NT2/D1 (cell line): ENCODE results near the gene IL22RA1.

Experiments
- DNase-seq: peaks from one replicate; pipeline ENCODE4 v3.0.0-alpha.2; 2011; ENCODE audit warnings: low read depth, low spot score
- H3K27me3 ChIP-seq: 2 replicates; pipeline ENCODE4 v1.6.0; 2011; ENCODE audit warnings: mild to moderate bottlenecking; ENCODE audit not compliant: insufficient read length, insufficient read depth
- H3K36me3 ChIP-seq: 2 replicates; pipeline ENCODE4 v1.6.1; 2011; ENCODE audit warnings: mild to moderate bottlenecking, low read length, mixed read lengths; ENCODE audit not compliant: insufficient read depth, insufficient read length
- H3K4me1 ChIP-seq: 2 replicates; pipeline ENCODE4 v1.5.1; 2011; ENCODE audit not compliant: insufficient read depth, insufficient read length
- H3K4me3 ChIP-seq: 2 replicates; pipeline ENCODE4 v1.5.1; 2011; ENCODE audit warnings: low read depth; ENCODE audit not compliant: insufficient read length
- H3K9ac ChIP-seq: 2 replicates; pipeline ENCODE4 v1.6.0; 2011; ENCODE audit warnings: low read depth; ENCODE audit not compliant: insufficient read length
- H3K9me3 ChIP-seq: 2 replicates; pipeline ENCODE4 v1.5.1; 2011; ENCODE audit warnings: mild to moderate bottlenecking, low read length; ENCODE audit not compliant: insufficient read depth
- SUZ12 ChIP-seq: IDR thresholded peaks from 2 replicates; pipeline ENCODE4 v1.6.1; 2011; ENCODE audit not compliant: insufficient read length, insufficient read depth; ENCODE audit errors: extremely low read depth
- YY1 ChIP-seq: IDR thresholded peaks from 2 replicates; pipeline ENCODE4 v1.6.1; 2011; ENCODE audit not compliant: insufficient read length, insufficient read depth
- ZNF274 ChIP-seq: IDR thresholded peaks from 2 replicates; pipeline ENCODE4 v1.6.1; 2011; ENCODE audit warnings: mild to moderate bottlenecking, low read depth, low read length

Gene IL22RA1, protein sequence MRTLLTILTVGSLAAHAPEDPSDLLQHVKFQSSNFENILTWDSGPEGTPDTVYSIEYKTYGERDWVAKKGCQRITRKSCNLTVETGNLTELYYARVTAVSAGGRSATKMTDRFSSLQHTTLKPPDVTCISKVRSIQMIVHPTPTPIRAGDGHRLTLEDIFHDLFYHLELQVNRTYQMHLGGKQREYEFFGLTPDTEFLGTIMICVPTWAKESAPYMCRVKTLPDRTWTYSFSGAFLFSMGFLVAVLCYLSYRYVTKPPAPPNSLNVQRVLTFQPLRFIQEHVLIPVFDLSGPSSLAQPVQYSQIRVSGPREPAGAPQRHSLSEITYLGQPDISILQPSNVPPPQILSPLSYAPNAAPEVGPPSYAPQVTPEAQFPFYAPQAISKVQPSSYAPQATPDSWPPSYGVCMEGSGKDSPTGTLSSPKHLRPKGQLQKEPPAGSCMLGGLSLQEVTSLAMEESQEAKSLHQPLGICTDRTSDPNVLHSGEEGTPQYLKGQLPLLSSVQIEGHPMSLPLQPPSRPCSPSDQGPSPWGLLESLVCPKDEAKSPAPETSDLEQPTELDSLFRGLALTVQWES

DNA sequence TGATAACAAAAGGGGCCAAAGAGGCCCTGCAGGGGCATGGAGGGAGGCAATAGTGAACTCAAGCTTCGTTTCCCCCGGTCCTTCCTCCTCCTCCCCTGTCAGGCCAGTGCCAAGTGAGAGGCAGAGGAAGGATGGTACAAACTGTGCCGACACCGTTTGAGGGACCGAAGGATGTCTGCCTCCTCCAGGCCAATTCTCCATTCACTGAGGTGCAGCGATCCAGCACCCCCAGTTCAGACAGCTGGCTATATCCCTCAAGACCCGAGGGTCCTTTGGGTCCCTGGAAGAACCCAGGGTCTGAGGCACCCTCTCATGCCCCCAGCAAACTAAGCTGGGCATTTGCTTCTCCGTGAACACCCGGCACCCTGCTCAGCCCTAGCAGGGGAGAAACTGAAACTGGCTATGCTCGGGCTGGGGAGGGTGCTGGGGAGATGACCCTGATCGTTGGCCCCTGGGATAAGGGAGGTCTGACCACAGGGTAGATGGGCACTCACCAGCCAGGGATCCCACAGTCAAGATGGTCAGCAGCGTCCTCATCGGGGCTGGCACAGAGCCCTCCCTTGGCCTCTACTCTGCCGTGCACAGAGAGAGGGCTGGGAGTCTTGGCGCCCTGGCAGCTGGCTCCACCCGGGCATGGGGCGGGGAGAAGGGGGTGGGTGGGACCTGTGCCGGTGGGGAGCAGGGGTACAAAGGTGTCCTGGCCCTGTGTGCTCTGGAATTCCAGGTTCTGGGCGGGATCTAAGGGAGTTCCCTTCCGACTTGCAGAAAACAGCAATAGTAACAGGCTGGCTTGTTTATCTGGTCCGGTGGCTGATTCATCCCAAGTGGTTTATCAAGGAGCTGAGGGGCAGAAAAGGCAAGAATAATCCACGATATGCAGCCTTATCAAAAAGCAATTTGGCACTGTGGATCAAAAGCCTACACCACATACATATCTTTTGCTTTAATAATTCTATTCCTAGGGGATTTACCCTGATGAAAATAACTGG lies at the start of gene IL22RA1:
Gene IL22RA1, minus strand, starts transcription at position 595 of the 989 bp plus-strand sequence. Its CDS starts 58 bp downstream, at position 537.
- Histone ChIP-seq H3K4me1 (peaks cover 2% of the 10 kb centered on the region), H3K9me3 (no peaks in the 10 kb centered on the region; the same call in 1 of the 2 replicates), H3K9ac (no peak within 1 kb of the TSS), H3K36me3 (no peaks in the 10 kb centered on the region), H3K27me3 (no peaks in the 10 kb centered on the region), H3K4me3 (no peak within 1 kb of the TSS)
- DNase-seq, result no peak
- no peak for TF ChIP-seq YY1
- TF ChIP-seq ZNF274, result no peak
- TF ChIP-seq SUZ12, result no peak

DNA sequence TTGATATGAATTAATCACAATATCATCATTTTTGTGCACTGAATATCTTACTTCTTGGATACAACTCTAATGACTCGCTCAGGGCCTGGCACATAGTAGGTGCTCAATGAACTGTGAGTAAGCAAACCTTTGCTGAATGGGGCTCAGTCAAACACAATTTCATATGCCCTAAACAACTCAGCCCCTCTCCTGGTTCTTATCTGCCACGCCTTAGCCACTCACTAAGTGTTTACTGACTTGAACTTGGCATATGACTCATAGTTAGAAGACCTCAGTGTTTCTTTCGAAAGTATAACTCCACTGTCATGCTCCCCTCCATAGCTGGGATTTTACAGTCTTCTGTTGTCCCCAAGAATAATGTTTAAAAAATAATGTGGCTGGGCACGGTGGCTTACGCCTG lies 48.9 kb upstream of the IL22RA1 start:
- no peaks in the 10 kb centered on the region for H3K9me3 ChIP-seq
- peaks cover 3% of the 10 kb centered on the region for H3K4me1 ChIP-seq
- no peak overlapping the region for H3K4me3 ChIP-seq
- TF ChIP-seq SUZ12 (no peak), YY1 (no peak), ZNF274 (no peak)
- H3K36me3 ChIP-seq, result no peaks in the 10 kb centered on the region
- H3K27me3 ChIP-seq, result peaks cover 2% of the 10 kb centered on the region
- H3K9ac ChIP-seq, result no peak overlapping the region
- DNase-seq, result no peak

DNA sequence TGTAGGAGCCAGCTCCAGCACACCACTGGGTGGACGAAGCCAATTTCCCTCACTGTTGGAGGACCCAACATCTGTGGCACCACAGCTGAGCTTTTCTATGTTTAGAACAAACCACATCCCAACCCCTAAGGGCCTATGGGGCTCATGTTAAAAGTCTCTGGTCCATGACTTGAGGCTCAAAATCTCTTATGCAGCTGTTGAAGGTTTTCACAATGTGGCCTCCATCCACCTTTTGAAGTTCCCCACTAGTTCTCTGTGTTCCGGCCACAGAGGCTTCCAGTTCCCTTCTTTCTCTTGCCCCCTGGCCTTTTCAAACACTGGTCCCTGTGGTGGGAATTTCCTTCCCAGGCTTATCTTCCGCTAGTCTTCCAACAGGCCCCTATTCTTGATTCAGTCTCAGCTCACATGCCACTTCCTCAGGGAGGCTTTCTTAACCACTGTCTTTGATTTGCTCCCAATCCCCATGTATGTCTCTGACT lies 48.1 kb upstream of the IL22RA1 start:
- Histone ChIP-seq H3K27me3 (peaks cover 2% of the 10 kb centered on the region), H3K4me1 (peaks cover 4% of the 10 kb centered on the region), H3K9me3 (no peaks in the 10 kb centered on the region), H3K36me3 (no peaks in the 10 kb centered on the region), H3K4me3 (no peak overlapping the region), H3K9ac (no peak overlapping the region)
- TF ChIP-seq SUZ12 (no peak), ZNF274 (no peak), YY1 (no peak)
- DNase-seq, result no peak

DNA sequence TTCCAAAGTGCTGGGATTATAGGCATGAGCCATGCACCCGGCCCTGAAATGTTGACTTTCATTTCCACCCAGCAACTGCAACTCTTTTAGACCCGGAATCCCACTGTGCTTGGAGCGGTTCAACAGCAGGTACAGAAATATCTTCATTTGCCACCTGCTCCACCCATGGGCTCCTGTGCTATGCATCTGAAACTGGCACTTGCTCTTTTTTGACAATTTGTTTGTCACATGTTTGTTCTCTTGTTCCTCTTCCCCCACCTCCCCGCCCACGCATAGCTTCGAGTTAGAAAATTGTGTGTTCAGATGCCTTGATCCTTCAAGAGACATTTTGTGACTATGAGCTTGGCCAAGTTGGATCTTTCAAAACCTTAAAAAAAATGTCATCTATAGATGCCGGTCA lies 46.6 kb upstream of the IL22RA1 start:
- TF ChIP-seq ZNF274, result no peak
- TF ChIP-seq SUZ12, result no peak
- TF ChIP-seq YY1, result no peak
- Histone ChIP-seq H3K4me1 (peaks cover 12% of the 10 kb centered on the region), H3K4me3 (no peak overlapping the region), H3K27me3 (peaks cover 2% of the 10 kb centered on the region), H3K9me3 (no peaks in the 10 kb centered on the region), H3K36me3 (no peaks in the 10 kb centered on the region), H3K9ac (no peak overlapping the region)
- DNase-seq, result no peak

DNA sequence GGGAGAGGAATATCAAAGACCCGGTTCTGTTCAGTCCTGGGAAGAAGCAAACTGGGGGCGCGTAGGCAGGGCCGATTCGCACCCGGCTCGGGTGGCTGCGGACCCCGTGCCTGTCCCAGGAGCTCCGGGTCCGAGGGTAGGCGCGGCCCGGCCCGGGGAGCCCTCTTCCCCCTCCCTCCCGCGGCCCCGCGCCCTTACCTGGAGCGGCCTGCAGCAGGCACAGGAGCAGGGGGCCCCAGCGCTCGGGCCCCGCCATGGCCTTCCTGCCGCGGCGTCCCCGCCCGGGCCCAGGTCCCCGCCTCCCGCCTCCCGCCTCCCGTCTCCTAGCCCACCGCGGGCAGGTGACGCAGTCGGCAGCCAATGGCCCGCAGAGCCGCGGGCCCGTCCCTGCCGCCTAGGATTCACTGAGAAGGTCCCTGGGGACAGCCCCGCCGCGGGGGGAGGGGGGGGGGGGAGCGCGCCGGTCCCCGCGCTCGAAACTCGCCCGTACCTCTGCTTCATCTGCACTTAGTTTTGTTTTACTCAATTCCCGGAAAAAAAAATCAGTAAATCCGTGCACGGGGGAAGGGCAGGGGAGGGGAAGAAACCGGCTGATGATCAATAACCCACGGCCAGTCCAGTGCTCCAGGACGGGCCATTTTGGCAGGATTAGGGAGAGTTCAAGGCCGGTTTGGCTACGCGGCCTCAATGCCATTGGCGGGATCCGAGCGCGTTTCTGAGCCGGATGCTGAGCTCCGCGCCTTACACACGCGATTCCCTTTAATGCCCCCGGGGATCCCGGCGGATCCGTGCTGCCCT lies 44.3 kb upstream of the IL22RA1 start, which contains the start of gene IFNLR1:
Gene IFNLR1, minus strand, starts transcription at position 297 of the 798 bp plus-strand sequence. Its CDS starts 41 bp downstream, at position 256.
- no peaks in the 10 kb centered on the region for H3K36me3 ChIP-seq
- peaks cover 2% of the 10 kb centered on the region for H3K27me3 ChIP-seq
- no peaks in the 10 kb centered on the region for H3K9me3 ChIP-seq
- no peak for TF ChIP-seq SUZ12
- TF ChIP-seq ZNF274, result no peak
- TF ChIP-seq YY1, result no peak
- H3K4me1 ChIP-seq, result peaks cover 12% of the 10 kb centered on the region
- peak within 1 kb of the TSS; percentile 50 for H3K4me3 ChIP-seq
- peak; percentile 47 for DNase-seq
- H3K9ac ChIP-seq, result peak within 1 kb of the TSS; percentile 80

DNA sequence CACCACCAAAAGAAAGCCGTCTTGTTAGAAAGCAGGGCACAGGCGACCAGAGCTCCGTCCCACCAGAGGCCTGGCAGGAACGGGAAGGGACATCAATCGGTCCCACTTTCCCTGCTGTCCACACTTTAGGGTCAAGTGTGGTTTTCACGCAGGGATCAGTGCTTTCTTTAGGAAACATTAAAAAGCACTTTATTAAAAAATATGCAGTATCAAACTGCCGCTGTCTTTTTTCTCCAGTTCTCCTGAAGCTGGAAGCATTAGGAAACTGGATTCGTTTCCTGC lies 43.7 kb upstream of the IL22RA1 start:
- no peak for TF ChIP-seq YY1
- TF ChIP-seq ZNF274, result no peak
- TF ChIP-seq SUZ12, result no peak
- Histone ChIP-seq H3K27me3 (peaks cover 2% of the 10 kb centered on the region), H3K4me3 (peak overlapping the region; percentile 50), H3K36me3 (no peaks in the 10 kb centered on the region), H3K4me1 (peaks cover 12% of the 10 kb centered on the region), H3K9me3 (no peaks in the 10 kb centered on the region), H3K9ac (peak overlapping the region; percentile 80)
- no peak for DNase-seq
